Measurements from ENCODE around the gene C9orf85.

C9orf85 gene

GRCh38 chr9:71904076-71904475 lies 7.4 kb upstream of the C9orf85 start:
- no peak for DNase-seq (ENCODE audit: low read depth)

GRCh38 chr9:71908825-71909224 lies 2.6 kb upstream of the C9orf85 start:
- DNase-seq (ENCODE audit: low read depth), result no peak

GRCh38 chr9:71909887-71910649 lies 1.4 kb upstream of the C9orf85 start:
- DNase-seq (ENCODE audit: low read depth), result no peak

- DNase-seq (ENCODE audit: low read depth), result no peak
Measured at GRCh38 chr9:71910650-71911060, 784 bp upstream of the C9orf85 start.

- no peak for DNase-seq (ENCODE audit: low read depth)
Measured at GRCh38 chr9:71911908-71912335, 483 bp downstream of the C9orf85 start.

- no peak for DNase-seq (ENCODE audit: low read depth)
Measured at GRCh38 chr9:71915495-71915894, 4.1 kb downstream of the C9orf85 start.

- no peak for DNase-seq (ENCODE audit: low read depth)
Measured at GRCh38 chr9:71916834-71917534, 5.5 kb downstream of the C9orf85 start.

GRCh38 chr9:71918419-71918818 lies 7.0 kb downstream of the C9orf85 start:
- DNase-seq (ENCODE audit: low read depth), result no peak

- DNase-seq (ENCODE audit: low read depth), result no peak
Measured at GRCh38 chr9:71920456-71921189, 9.2 kb downstream of the C9orf85 start.

GRCh38 chr9:71921190-71921814 lies 9.9 kb downstream of the C9orf85 start:
- no peak for DNase-seq (ENCODE audit: low read depth)

- DNase-seq (ENCODE audit: low read depth), result no peak
Measured at GRCh38 chr9:71924576-71924975, 13.1 kb downstream of the C9orf85 start.

- DNase-seq (ENCODE audit: low read depth), result no peak
Measured at GRCh38 chr9:71925834-71926233, 14.4 kb downstream of the C9orf85 start.

GRCh38 chr9:71928376-71928775 lies 16.9 kb downstream of the C9orf85 start:
- no peak for DNase-seq (ENCODE audit: low read depth)

- no peak for DNase-seq (ENCODE audit: low read depth)
Measured at GRCh38 chr9:71928806-71929205, 17.4 kb downstream of the C9orf85 start.

GRCh38 chr9:71929223-71929622 lies 17.8 kb downstream of the C9orf85 start:
- no peak for DNase-seq (ENCODE audit: low read depth)

GRCh38 chr9:71929791-71930440 lies 18.5 kb downstream of the C9orf85 start:
- DNase-seq (ENCODE audit: low read depth), result no peak

- no peak for DNase-seq (ENCODE audit: low read depth)
Measured at GRCh38 chr9:71931166-71931565, 19.7 kb downstream of the C9orf85 start.

GRCh38 chr9:71936066-71936465 lies 24.6 kb downstream of the C9orf85 start:
- no peak for DNase-seq (ENCODE audit: low read depth)

- DNase-seq (ENCODE audit: low read depth), result no peak
Measured at GRCh38 chr9:71937070-71937625, 25.7 kb downstream of the C9orf85 start.

GRCh38 chr9:71937898-71938297 lies 26.5 kb downstream of the C9orf85 start:
- no peak for DNase-seq (ENCODE audit: low read depth)

GRCh38 chr9:71941060-71941568 lies 29.7 kb downstream of the C9orf85 start:
- no peak for DNase-seq (ENCODE audit: low read depth)

All from CMK (cell line).